Thymus (tissue), 11 donors: ENCODE measurements around the gene PARD3B. TPM values are rescaled to one million over a fixed set of nuclear protein-coding genes. Genes with fewer than 3 reads are reported as not detected.

Source experiments
- DNase-seq, 9 donors: peaks; one replicate each; pipeline ENCODE4 v3.0.0-alpha.2; 2013; ENCODE audit warnings: low spot score in 9 of 9, low read depth in 6 of 9, missing footprints in 1 of 9
- H3K27ac ChIP-seq, 2 donors: one replicate each; pipeline ENCODE4 v1.5.1; 2013; ENCODE audit warnings: control low read depth in 1 of 2, low read depth in 1 of 2, low read length in 1 of 2, mild to moderate bottlenecking in 1 of 2, moderate library complexity in 1 of 2
- H3K27me3 ChIP-seq, 2 donors: one replicate each; pipeline ENCODE4 v1.5.1; 2013; ENCODE audit warnings: low read length in 1 of 2; ENCODE audit not compliant: control insufficient read depth in 2 of 2, insufficient read depth in 1 of 2
- H3K36me3 ChIP-seq, 2 donors: one replicate each; pipeline ENCODE4 v1.5.1; 2013; ENCODE audit warnings: low read length in 1 of 2, mild to moderate bottlenecking in 1 of 2, moderate library complexity in 1 of 2; ENCODE audit not compliant: control insufficient read depth in 2 of 2, insufficient read depth in 2 of 2
- H3K4me1 ChIP-seq, 2 donors: one replicate each; pipeline ENCODE4 v1.5.1; 2013; ENCODE audit warnings: low read length in 2 of 2; ENCODE audit not compliant: control insufficient read depth in 2 of 2, insufficient read depth in 2 of 2
- H3K4me3 ChIP-seq, 2 donors: one replicate each; pipeline ENCODE4 v1.5.1; 2013; ENCODE audit warnings: low read length in 2 of 2, control low read depth in 1 of 2, mild to moderate bottlenecking in 1 of 2
- H3K9me3 ChIP-seq, 2 donors: one replicate each; pipeline ENCODE4 v1.5.1; 2013; ENCODE audit warnings: low read length in 1 of 2, mild to moderate bottlenecking in 1 of 2; ENCODE audit not compliant: control insufficient read depth in 2 of 2, insufficient read depth in 1 of 2
- WGBS: extraction: QIAGEN DNeasy Blood & Tissue Kit; methylation state at CpG from one replicate; pipeline ENCODE4 v1.1.7; 2013; 5-methylcytosine and 5-hydroxymethylcytosine counted together
- polyA plus RNA-seq: library from polyadenylated mRNA; stranded (reverse); fragments of 200-250 nt; gene quantifications from one replicate; pipeline ENCODE4 v1.2.3, GENCODE V29; 2013
- total RNA-seq: library from RNA; stranded (reverse); fragments of 120-200 nt; gene quantifications from one replicate; pipeline ENCODE4 v1.2.4, GENCODE V29; 2013
- donor health status: healthy.

Gene PARD3B
- total and polyA plus RNA-seq, 2 donors: 1.0 to 2.4 TPM

DNA sequence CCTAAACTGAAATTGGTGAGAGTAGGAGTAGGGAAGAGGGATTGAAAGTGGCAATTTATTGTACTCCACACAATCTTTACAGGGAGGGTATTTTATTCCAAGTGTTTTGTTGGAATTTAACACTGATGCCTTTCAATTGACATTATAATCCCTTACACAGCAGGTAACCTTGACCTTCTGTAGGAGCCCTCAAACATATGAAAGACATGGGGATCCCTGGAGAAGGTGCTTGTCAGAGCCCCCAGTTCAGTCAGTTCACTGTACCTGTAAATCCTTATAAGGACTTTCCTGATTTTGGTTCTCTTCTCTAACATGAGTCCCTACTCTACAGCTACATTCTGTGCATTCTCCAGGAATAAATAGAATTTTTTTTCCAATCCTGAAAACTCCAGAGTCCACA is 752.1 kb downstream of the PARD3B start:
- Histone ChIP-seq H3K27me3 (no peaks in the 10 kb centered on the region), H3K36me3 (no peaks in the 10 kb centered on the region), H3K4me1 (no peaks in the 10 kb centered on the region), H3K27ac (no peak overlapping the region), H3K9me3 (no peaks in the 10 kb centered on the region), H3K4me3 (no peak overlapping the region)
- DNase-seq: no peak

GRCh38 chr2:205297846-205298245 is 752.6 kb downstream of the PARD3B start:
- Histone ChIP-seq H3K27ac (no peak overlapping the region), H3K4me1 (no peaks in the 10 kb centered on the region), H3K36me3 (no peaks in the 10 kb centered on the region), H3K4me3 (no peak overlapping the region), H3K9me3 (no peaks in the 10 kb centered on the region), H3K27me3 (no peaks in the 10 kb centered on the region)
- no peak for DNase-seq
- WGBS: 96% methylated on average over 4 of the region's 4 CpGs

DNA sequence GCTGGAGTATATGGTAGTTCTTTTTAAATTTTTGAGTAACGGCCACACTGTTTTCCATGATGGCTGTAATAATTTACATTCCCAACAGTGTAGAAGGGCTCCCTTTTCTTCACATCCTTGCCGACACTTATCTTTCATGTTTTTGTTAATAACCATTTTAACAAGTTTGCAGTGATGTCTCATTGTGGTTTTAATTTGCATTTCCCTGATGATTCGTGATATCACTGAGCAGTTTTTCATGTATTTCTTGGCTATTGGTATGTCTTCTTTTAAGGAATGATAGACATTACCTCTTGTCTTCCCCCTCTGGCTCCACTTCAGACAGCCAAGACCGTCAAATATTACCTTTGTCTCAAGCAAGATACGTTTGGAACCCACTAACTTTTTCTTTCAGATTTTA is 765.9 kb downstream of the PARD3B start:
- Histone ChIP-seq H3K27ac (no peak overlapping the region), H3K9me3 (no peaks in the 10 kb centered on the region), H3K4me1 (no peaks in the 10 kb centered on the region), H3K27me3 (no peaks in the 10 kb centered on the region), H3K4me3 (no peak overlapping the region), H3K36me3 (no peaks in the 10 kb centered on the region)
- WGBS: 76% methylated on average over 5 of the region's 5 CpGs
- DNase-seq: no peak

DNA sequence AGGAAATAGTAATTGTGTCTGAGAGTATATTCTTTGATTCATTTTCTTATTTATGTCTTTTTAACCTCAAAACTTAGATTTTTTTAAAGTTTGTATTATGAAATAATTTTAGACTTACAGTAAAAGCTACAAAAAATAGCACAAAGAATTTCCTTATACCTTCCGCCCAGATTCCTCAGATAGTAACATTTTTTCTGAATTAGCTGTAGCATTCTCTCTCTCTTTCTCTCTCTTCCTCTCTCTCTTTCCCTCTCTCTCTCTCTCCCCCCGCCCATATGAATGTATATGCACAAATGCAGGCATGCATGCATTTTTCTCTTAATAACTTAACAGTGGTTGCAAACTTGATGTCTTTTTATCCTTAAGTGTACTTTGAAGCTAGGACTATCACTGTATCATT is 776.0 kb downstream of the PARD3B start:
- no peak overlapping the region for H3K27ac ChIP-seq
- H3K36me3 ChIP-seq: no peaks in the 10 kb centered on the region
- no peaks in the 10 kb centered on the region for H3K9me3 ChIP-seq
- no peaks in the 10 kb centered on the region for H3K4me1 ChIP-seq
- DNase-seq: no peak
- no peak overlapping the region for H3K4me3 ChIP-seq
- WGBS: 90% methylated on average over 2 of the region's 2 CpGs
- H3K27me3 ChIP-seq: no peaks in the 10 kb centered on the region

GRCh38 chr2:205323929-205324328 is 778.7 kb downstream of the PARD3B start:
- DNase-seq: no peak
- 95% methylated on average over 2 of the region's 2 CpGs for WGBS
- H3K27ac ChIP-seq: no peak overlapping the region

GRCh38 chr2:205324355-205324754 is 779.1 kb downstream of the PARD3B start:
- Histone ChIP-seq H3K27ac (no peak overlapping the region), H3K36me3 (no peaks in the 10 kb centered on the region), H3K4me3 (no peak overlapping the region), H3K4me1 (no peaks in the 10 kb centered on the region), H3K27me3 (no peaks in the 10 kb centered on the region), H3K9me3 (no peaks in the 10 kb centered on the region)
- DNase-seq: no peak

More at GRCh38 chr2:205323929-205324328, 778.7 kb downstream of the PARD3B start:
- Histone ChIP-seq H3K27me3 (no peaks in the 10 kb centered on the region), H3K4me3 (no peak overlapping the region), H3K9me3 (no peaks in the 10 kb centered on the region), H3K4me1 (no peaks in the 10 kb centered on the region), H3K36me3 (no peaks in the 10 kb centered on the region)

- no peak overlapping the region for H3K4me3 ChIP-seq
- no peak for DNase-seq
- H3K27me3 ChIP-seq: no peaks in the 10 kb centered on the region
- WGBS: 79% methylated on average over 1 of the region's 1 CpG
- H3K4me1 ChIP-seq: no peaks in the 10 kb centered on the region
- H3K36me3 ChIP-seq: no peaks in the 10 kb centered on the region
- H3K27ac ChIP-seq: no peak overlapping the region
- no peaks in the 10 kb centered on the region for H3K9me3 ChIP-seq
These were observed 788.1 kb downstream of the PARD3B start for GRCh38 chr2:205333351-205333750.

GRCh38 chr2:205337274-205337673 is 792.0 kb downstream of the PARD3B start:
- no peak overlapping the region for H3K27ac ChIP-seq
- H3K9me3 ChIP-seq: no peaks in the 10 kb centered on the region
- H3K27me3 ChIP-seq: no peaks in the 10 kb centered on the region

GRCh38 chr2:205338156-205338555 is 792.9 kb downstream of the PARD3B start:
- Histone ChIP-seq H3K4me1 (no peaks in the 10 kb centered on the region), H3K27ac (no peak overlapping the region), H3K9me3 (no peaks in the 10 kb centered on the region), H3K27me3 (no peaks in the 10 kb centered on the region), H3K4me3 (no peak overlapping the region), H3K36me3 (no peaks in the 10 kb centered on the region)
- no peak for DNase-seq
- WGBS: 90% methylated on average over 1 of the region's 1 CpG

More at GRCh38 chr2:205337274-205337673, 792.0 kb downstream of the PARD3B start:
- no peak for DNase-seq
- Histone ChIP-seq H3K4me3 (no peak overlapping the region), H3K4me1 (no peaks in the 10 kb centered on the region), H3K36me3 (no peaks in the 10 kb centered on the region)

DNA sequence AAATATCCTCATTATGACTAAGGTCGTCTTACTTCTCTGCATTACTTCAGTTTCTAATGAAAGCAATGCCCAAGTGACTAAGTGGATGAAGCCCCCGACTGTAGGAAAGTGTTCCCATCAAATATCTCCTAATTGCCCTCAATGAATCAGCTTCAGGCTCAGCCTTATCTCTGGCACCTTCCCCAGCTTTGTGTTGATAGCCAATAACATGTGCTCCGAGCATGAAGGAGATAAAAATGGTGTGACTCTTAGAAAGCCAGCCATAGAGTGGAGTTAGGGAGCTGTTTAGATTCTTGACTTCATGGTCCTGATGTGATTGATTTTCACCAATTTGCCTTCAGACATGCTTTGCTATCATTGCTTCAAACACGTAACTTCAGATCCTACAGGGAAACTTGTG is 797.8 kb downstream of the PARD3B start:
- H3K27ac ChIP-seq: no peak overlapping the region
- WGBS: 96% methylated on average over 4 of the region's 4 CpGs
- no peaks in the 10 kb centered on the region for H3K27me3 ChIP-seq
- H3K4me1 ChIP-seq: no peaks in the 10 kb centered on the region
- H3K36me3 ChIP-seq: no peaks in the 10 kb centered on the region
- H3K4me3 ChIP-seq: no peak overlapping the region
- no peak for DNase-seq
- no peaks in the 10 kb centered on the region for H3K9me3 ChIP-seq
